CD4-positive, alpha-beta T cell treated with Interferon gamma for 1 hour (primary cell): ENCODE results near the gene KIAA1549.
"Not testable (repeated sequence)": the region's sequence is repeated elsewhere in the genome, so short reads cannot be mapped to it uniquely, and the experiment has no call there.

Experiments
- DNase-seq: peaks from one replicate; pipeline ENCODE4 v3.0.0-alpha.2; 2020

KIAA1549 gene

DNA sequence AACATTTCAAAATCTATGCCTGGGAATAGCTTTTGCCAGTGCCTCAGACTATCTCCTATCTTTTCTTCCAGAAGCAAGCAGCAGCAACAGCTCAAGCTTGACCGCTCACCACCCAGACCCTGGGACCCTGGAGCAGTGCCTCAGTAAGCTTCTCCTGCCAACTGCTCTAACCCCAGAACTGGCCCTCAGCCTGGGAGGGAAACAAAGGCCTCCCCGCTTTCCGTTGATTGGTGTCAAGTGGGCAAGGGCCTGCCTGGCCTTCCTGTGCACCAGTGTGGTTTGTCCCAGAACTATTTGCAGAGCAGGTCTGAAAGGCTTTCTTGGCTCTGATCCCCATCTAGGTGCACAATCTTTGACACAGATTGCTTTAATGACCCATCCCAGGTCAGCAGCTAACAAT is 179.9 kb downstream of the KIAA1549 start:
- no peak for DNase-seq

- no peak for DNase-seq
Measured at GRCh38 chr7:138799336-138800000, 181.7 kb downstream of the KIAA1549 start.

GRCh38 chr7:138798836-138799235 is 182.4 kb downstream of the KIAA1549 start:
- DNase-seq = no peak

DNA sequence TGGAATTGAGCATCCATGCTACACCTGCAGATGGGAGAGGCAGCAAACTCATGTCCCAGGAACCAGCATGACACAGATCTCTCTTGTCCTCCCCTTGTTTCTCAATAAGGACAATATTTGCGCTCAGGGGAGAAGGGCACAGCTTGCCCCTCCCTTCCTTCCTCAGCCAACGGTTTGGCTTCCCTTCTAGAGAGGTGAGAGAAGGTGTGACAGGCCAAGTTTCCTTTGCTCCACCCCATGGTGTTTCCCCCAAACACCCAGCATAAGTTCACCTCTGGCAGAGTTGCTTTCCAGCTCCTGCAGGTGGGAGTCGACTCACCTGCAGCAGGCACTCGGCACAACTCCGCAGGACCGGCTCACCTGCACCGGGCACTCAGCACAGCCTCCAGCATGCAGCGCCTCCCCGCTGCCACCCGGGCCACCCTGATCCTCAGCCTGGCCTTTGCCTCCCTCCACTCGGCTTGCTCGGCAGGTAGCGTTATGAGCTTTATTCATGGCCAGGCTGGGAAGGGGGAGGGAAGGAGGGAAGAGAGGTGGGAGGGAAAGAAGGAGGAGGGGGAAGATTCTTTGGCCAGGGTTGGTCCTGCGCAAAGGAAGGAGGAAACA is 183.4 kb downstream of the KIAA1549 start, which contains the start of the genes ATP6V0A4 and TMEM213:
Gene ATP6V0A4, minus strand, starts transcription at position 482 of the 606 bp plus-strand sequence. CDS start 26,949 bp downstream, outside the sequence.
Gene TMEM213, plus strand, starts transcription at position 280 of the 606 bp plus-strand sequence. Its CDS starts 111 bp downstream, at position 391.
- DNase-seq = no peak

GRCh38 chr7:138797046-138797445 is 184.1 kb downstream of the KIAA1549 start:
- DNase-seq = not testable (repeated sequence)

DNA sequence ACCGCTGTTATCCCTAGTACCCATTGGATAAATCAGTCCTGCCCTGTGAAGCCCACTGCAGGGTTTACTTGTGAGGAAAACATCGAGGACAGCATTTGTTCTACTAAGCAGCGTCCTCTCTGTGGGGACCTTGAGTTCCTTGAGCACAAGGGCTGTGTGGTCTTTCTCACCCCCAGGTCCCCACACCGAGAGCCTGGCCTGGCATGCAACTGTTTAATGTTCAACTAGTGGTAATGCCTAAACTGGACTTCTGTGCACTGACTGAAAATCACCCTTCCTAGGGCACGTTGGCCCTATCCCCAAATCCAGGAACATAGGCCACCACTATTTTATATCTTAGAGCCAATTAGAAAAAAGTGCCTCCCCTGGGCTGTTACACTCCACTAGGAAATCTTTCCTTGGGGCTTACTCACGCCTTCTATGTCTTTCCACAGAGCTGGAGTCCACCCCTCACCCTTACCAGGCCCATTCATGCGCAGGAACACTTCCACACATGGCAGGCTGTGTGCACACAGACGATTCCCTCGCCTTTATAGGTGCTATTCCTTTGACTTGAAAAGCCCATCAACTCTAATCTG is 185.1 kb downstream of the KIAA1549 start:
- DNase-seq = no peak

DNA sequence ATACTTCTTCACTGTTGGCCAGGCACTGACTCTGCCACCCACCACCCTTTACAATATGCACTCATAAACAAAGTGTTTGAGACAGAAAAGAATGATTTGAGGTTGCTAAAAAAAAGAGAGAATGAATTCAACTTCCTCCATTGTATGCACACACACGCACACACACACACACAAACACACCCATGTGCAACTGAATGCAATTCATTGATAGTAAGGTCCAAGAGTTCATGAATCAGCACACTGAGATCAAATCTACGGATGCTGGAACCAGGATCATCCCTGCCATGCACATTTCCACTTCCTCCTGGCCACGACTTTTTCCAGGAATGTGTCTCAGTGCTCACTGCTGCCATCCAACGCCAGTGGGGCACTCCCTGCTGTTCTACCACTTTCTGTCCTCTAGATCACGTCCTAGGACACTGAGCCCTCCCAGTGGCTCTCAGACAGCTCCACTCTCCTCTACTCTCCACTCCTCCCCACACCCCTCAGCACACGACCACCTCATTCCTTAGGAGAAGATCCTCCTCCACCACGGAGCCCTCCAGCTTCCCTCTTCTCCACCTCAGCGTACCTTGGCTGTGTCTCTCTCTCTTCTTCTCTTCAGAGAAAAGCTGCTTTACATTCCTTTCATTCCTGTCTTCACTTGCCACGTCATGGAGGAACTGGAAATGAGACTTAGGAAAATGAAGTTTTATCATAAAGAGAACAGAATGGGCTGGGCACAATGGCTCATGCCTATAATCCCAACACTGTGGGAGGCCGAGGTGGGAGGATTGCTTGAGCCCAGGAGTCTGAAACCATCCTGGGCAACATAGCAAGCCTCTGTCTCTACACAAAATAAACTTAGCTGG is 195.4 kb downstream of the KIAA1549 start:
- DNase-seq = no peak

- no peak for DNase-seq
Measured at GRCh38 chr7:138784692-138785091, 196.5 kb downstream of the KIAA1549 start.
